SKM-1 treated with dmso at 0.1 percent for 144 hours (cell line): ENCODE measurements around the gene TEX47.

ENCODE experiments used
- DNase-seq: peaks from one replicate; lab custom pipeline; 2025; ENCODE audit not compliant: unreplicated experiment; lab: John Stamatoyannopoulos, UW

The TEX47 gene

DNA sequence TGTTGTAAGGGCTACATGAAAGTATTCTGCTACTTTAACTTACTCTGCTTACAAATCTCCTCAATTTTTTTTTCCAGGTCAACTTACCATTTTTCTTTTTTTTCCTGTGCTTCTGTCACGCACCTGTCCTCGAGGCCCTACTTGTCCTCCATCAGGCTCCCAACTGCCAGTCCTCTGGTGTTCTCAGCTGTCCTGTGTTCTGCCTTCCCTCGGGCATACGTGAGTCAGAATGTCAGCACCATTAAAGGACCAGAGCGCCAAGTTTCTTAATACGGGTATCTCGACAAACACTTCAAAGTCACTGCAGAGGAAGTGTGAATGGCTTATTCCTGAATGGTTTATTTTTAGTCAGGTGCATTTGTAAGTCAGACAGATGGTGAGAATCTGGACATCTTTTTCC is at the start of gene TEX47:
Gene TEX47 (minus strand): TSS at position 185 of the 400 bp plus-strand sequence. CDS start 795 bp downstream, outside the sequence.
- no peak for DNase-seq

DNA sequence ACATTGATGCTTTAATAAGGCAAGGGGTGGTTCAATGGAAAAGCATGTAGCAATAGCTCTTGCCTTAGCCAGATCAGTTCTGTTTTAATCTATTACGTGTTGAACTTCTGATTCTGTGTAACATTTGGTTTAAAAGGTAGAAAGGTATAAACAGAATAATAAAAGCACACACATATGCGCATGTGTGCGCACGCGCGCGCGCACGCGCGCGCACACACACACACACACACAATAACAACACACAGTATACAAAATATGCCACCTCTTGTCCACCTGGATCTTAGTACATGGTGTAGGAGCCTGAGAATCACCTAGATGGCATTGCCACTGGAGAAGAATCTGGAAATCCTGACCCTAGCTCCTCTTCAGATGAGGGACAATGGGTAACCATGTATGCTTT is 49.6 kb upstream of the TEX47 start:
- DNase-seq = no peak

DNA sequence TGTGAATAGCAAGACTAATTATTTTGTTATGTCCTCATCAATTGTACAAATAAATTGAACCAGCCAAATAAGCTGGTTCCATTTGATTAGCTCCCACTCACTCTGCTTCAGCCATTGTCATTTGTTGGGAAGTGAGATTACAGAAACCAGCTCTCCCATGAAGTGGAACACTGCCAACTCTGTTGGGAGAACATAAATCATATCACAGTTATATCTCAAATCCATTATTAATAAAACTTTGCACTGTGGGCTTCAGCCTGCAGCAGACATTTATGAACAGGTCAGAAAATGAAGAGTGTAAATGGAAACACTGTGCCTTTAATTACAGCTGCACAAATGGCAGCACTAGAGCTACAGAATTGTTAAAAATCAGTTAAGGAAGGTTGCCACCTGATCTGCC is 46.7 kb upstream of the TEX47 start:
- DNase-seq = no peak

DNA sequence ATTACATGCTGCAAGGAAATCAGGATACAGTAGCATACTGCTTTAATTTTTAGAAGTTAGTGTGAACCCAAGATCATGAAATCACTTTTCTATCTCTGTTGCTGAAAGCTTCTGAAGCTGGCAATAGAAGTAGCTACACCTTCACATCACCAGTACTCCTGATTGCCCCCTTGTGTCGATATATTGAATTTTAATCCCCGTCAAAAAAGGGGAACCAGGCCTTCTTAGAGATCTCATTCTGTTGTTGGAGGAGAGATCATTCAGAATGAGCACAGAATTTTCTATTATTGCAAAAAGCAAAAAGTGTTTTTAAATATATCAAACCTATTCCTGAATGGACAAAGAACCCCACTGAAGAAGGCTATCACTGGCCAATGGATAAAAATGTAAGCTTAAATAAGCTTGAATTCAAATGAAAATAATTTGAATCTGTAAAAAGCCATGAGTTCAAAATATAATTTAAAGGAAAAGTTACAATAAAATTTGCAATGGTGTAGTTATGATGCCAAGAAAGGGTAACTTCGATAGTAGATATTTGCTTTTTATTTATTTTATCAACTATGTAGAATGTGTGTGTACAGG is 39.7 kb upstream of the TEX47 start:
- peak; percentile 68 for DNase-seq

DNA sequence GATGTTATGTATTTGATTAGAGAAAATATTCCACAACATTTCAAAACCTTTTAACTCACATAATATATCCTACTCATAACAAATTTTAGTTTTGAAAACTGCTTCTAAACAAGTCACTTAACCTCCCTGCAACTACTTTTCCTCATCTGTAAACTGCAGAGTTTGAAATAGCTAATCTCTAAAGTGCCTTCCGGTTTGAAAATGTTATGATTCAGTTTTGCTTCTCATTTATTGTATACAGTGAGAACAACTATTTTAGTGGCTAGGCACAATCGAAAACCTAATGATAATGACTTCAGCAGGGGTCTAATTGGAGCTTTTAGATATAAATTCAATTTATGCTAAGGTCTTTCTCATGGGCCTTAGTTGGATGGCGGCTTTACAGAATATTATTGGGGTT is 30.7 kb upstream of the TEX47 start:
- no peak for DNase-seq

DNA sequence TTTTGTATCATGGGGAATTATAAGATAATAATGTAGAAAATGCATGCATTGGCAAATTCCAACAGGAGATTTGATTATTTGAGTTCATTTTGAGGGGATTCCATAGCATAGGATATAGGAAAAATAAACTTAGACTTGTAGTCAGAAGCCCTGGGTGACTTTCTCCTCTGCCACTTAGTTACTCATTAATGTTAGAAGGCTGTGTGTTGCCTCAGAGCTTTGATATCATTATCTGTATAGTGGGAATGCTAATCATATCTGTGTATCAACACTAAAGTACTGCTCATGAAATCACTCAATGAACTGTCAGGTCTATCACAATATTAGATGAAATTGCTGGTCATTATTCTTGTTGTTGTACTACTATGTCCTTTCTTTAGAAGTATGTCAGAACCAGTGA is 23.0 kb upstream of the TEX47 start:
- DNase-seq = no peak

DNA sequence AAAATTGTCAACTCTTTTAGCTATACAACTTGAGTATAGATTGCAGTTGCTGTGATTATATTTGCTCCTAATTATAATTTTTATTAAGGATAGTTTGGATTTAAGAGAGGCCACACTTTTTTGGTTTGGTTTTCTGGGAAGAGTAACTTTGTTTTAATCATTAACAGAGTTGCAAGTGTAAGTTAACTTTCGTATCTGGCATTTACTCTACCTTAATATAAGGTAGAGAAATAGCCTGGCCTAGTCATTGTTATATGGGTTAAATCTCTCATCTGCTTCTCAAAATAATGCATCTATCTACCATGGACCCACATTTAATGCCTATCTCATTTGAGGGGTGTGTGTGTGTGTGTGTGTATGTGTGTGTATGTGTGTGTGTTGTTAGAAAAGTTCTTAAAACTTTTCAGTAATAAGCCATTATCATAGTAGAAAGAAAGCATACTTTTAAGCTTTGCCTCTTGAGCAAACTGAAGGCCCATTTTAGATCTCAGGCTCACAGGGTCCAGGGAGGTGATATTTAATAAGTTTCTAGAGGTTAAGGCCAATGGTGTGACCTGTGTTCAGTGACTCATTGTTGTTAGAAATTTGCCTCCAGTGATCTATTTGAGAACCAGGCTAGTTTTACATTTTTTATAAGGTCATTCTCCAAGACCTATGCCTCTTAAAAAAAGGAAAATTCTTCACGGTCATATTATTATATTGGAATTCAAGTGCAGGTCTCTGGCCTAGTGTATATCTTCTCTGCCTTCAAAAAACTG is 10.9 kb upstream of the TEX47 start:
- DNase-seq = no peak

DNA sequence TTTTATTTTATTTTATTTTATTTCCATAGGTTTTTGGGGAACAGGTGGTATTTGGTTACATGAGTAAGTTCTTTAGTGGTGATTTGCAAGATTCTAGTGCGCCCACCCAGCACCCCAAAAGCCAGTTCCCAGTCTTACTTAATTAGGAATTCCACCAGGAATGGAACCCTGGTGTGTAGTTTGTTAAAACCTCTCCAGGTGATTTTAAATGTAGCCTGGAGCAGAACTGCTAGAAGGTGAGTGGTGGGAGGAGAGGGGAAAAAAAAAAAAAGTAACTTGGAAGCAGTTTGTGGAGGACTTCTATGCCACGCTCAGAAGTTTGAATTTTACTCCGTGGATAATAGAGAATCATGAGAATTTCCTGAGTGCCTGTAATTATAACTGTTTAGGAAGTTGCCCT is 5.5 kb upstream of the TEX47 start:
- DNase-seq = no peak

DNA sequence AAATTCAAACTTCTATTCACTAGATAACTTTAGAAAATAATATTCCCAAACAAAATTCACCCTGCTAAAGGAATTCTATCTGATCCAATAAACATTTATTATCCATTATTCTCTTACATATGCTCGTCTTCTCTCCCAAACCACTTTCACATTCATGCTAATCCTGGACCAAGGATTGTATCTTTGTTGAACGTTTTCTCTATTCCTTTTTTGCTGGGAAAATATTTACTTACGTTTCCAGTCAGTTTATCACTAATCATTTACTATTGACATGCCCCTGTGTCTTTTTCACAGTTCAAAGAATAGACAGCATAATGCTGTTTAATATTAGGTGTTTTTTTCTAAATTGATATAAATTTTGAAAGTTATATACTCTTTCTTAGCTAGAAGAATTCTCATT is 3.2 kb downstream of the TEX47 start:
- no peak for DNase-seq

DNA sequence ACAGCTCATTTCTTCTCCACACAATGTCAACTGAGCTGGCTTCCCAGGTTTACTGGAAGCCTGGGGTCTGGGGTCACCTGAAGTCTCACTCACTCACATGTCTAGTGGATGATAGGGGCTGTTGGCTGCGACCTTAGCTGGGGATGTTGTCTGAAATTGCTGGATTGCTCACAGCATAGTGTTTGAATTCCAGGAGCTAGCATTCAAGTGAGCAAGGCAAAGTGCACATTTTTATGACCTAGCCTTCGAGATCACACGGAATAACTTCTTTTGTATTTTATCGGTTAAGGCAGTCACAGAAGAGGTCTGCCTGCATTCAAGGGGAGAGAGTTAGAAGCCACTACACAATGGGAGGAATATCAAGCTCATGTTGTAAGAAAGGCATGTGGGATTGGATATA is 3.6 kb downstream of the TEX47 start:
- no peak for DNase-seq

DNA sequence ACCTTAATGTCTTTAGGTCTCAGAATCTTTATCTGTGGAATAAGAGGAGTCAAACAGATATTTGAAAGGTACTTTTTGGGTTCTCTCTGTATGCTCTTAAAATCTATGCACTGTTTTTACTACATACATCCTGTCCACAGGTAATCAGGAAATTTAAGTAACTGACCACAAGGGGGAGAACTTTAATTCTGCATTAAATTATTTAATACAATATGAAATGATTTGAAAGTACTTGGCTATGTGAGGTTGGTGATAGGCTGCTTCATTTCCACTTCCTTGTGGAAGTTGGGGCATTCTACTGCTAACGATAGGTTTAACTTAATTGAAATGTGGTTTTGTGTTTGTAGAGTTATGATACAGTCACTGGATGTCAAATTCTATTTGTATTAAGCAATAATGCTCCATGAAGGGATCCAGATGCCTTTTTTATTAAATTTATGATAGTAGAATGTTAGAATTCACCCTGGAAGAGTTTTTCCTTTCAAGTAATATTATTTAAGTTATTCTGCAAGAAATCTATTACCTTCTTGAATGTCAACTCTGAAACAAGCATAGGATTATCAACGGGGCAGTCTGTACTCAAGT is 6.0 kb downstream of the TEX47 start:
- peak; percentile 1 for DNase-seq

DNA sequence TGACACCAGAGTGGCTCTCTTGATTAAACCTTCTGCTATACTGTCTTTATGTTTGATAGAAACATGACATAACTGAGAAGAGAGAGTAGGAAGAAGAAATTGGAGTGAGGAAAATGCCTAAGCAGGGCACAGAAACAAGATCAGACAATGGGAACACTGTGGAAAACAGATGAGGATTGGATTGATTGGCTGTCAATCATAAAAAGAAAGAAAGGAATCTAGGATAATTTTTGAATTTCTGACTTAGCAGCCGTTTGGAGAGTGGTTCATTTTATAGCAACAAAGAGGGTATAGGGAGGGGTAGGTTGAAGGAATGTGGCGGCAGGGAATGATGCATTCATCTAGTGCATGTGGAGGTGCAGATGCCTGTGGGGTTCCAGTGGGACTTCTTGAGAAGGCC is 7.8 kb downstream of the TEX47 start:
- DNase-seq = no peak

DNA sequence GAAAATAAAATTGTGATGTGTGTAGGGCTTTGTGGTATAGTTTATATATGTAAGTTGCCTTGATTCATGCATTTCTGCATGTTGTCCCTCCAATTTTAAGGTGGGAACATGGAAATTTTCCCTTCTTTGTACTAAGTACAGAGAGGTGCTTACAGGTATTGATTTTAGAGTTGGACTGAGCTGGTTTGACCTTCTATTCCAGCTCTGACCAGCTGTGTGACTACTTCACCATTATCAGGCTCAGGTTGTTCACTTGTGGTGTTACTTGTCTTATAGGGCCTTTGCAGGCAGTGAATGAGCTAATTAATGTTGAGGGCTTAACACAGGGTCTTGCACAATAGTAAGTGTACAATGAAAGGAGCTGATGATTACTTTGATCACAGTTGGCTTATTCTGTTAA is 19.7 kb downstream of the TEX47 start:
- DNase-seq = no peak

DNA sequence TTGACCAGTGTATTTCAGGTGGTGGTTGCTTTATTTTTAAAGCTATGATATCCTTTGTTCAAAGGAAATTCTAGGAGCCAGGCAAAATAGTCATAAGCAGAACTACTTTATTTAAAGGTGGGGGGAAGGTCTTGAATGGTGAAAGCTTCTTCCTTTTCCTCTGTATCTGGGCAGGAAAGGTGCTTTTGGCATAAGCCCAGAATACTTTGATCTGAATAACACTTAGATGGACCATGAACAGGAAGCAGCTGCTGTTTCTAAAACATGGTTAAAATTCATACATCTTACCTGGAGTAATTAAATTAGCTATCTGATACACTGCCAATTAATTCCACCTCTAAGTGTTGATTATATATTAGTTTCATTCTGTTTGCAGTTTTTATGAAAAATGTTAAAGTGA is 22.8 kb downstream of the TEX47 start:
- no peak for DNase-seq

DNA sequence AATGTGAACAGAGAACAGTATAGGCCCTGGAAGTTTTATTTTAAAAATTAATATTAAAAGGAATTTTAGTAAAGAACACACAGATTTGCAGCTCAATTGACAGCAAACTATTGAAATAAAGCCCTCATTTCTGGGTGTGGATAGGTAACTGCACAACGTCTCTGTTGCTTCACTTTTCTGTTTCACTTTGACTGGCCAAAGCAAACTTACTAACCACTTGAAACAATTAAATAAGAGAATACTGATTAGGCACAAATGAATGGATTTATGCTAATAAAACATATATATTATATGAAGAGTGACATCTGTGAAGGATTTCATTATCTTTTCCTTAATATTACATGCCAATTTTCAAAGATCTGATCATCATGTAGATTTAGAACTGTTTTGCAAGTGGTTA is 24.1 kb downstream of the TEX47 start:
- DNase-seq = no peak

DNA sequence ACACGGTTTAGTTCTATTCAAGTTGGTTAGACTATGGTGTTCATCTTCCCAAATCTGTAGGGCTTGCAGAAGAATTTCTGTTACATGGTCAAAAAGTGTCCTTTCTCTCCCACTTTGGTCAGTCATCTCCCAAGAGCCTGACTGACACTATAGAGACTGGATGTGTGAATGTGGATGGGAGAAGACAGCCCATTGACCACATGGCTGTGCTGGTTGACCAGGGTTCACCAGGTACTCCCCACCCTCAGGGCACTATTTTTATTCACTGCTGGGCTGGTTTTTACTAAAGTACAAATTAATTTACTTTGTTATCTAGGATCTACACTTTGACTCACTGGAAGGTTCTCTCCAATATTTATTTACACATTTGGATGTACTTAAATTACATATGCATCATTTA is 33.8 kb downstream of the TEX47 start:
- DNase-seq = no peak

DNA sequence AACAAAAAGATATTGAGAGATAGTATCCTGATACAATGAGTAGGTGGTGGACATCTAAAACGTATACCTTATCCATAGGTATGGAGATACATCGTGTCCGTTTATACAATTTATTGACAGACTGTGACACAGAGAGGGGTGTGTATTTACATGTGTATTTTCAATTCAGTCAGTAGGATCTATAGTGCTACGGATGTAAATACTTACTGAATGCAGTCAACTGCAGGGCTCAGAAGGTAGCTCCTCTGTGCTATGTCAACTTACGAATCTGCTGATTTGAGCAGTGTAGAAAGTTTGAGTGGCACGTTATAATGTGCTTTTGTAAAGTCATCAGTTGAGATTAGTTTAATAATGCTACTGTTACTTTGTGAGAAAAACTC is 35.4 kb downstream of the TEX47 start:
- no peak for DNase-seq

DNA sequence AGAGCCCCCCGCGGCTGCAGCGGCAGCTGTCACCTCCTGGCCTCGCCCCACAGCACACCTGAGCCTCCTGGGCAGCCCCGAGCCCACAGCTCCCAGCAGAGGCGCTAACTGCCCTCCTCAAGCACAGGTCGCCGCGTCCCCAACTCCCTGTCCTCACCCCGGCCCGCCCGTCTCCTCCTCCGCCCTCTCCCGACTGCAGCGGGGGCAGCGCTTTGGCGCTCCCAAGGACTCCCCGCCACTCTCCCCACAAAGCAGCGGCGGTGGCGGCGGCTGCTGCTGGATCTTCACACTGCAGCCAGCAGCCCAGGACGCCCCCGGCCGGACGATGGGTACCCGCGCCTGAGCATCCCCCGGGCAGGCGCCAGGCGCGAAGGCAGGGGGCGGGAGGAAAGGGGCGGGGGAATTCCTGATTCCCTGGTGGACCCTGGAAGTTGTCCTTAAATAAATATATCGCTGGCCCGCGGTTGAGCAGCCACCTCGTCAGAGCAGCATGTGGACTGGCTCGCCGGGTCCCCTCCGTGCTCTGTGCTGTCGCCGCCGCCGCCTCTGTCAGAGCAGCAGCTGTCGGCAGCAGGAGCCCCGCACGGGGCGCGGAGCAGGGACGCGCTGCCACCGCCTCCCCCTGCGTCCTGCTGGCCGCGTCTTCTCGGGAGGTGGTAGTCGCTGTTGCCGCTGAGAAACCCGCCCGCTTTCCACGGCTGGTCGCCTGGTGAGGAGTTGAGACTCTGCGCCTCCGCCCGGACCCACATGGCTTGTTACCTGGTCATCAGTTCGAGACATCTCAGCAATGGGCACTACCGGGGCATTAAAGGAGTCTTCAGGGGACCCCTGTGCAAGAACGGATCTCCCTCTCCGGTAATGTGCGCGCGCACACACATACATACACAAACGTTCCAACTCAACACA is 36.1 kb downstream of the TEX47 start, which contains the start of gene ZNF804B:
Gene ZNF804B (plus strand): TSS at position 471 of the 906 bp plus-strand sequence. CDS start 277 bp downstream, at position 748.
- DNase-seq = no peak

DNA sequence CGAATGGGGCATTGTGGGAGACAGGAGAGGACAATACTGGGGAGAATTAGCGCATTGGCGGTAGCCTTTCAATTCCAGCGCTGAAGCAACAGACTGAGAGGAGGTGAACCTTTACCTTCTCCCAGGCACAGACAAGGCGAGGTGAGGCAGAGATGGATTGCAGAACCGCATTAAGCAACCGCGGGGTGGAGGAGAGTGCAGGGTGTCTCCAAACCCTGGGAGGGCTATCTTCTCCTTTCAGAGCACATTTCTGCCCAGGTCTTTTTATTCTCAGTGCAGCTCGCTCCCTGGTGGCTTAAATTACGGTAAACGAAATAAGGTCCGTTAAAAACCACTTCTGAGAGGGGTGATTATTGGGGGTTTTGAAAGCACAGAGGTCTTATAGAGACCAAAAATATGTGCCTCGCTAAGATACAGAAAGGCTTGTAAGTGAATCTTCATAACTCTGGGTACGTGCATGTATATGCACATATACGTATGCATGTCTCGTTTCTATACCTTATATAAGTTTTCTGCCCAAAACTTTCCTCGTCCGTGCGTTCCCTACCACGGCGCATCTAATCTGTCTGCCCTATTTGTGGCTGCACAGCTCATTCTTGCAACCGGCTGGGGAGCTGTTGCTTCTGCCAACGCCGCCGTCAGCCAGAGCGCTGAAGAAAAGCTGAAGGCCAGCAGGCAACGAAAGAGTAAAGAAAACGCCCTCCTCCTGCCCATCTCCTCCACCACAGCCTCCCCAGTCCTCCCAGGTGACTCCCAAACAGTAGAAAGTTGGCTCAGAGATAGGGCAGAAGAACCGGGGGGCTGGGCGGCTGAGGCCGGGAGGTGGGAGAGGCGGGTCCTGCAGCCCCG is 36.9 kb downstream of the TEX47 start:
- no peak for DNase-seq

DNA sequence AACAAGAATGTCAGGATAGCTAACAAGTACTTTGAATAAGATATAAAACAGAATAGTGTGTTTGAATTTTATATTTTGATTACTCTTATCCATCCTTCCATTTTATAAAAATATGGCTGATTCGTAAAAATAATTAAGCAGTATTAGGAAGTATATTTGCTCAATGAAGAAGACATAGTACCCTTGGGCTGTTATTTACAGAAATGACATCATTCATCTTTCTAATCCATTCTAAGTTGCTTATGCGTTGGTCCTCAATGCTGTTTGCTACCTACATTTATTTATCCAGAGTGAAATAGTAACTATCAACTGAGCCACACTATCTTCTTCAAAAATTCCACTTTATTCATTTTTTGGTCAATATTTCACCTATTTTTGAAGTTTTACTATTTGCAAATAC is 38.2 kb downstream of the TEX47 start:
- DNase-seq = no peak

DNA sequence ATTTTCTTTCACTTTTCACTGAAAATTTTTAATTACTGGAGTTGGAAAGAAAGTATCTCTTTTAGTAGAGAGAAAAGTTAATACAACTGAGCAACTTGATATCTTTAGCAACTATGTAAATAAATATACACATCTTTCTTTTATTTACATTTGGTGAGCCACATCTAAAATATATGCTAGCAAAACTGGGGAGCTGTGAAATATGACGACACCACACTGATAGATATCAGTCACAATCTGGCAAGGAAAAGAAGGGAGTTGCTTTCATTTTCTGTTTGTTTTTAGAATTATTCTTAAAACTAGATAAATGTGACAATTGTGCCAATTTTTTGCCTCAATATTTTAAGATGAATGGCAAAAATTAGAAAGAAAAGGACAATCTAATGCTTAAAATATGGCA is 38.7 kb downstream of the TEX47 start:
- no peak for DNase-seq
